Activated T-cell treated with anti-CD3 and anti-CD28 coated beads for 24 hours (primary cell): ENCODE data around the gene TUBB2A.
"Not testable (repeated sequence)": the region's sequence is repeated elsewhere in the genome, so short reads cannot be mapped to it uniquely, and the experiment has no call there.

ENCODE experiments used
- DNase-seq: peaks from one replicate; pipeline ENCODE4 v3.0.0-alpha.2; 2020; ENCODE audit warnings: low read depth

The TUBB2A gene

DNA sequence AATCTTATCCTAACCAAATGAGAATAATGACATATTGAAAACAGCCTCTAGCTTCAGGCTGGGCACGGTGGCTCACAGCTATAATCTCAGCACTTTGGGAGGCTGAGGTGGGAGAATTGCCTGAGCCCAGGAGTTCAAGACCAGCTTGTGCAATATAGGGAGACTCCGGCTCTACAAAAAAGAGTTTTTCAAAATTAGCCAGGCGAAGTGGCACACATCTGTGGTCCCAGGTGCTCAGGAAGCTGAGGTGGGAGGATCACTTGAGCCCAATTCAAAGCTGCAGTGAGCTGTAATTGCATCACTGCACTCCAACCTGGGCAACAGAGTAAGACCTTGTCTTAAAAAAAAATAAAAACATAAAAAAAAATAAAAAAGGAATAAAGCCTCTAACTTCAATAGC, 4.7 kb downstream of the TUBB2A start:
- no peak for DNase-seq

DNA sequence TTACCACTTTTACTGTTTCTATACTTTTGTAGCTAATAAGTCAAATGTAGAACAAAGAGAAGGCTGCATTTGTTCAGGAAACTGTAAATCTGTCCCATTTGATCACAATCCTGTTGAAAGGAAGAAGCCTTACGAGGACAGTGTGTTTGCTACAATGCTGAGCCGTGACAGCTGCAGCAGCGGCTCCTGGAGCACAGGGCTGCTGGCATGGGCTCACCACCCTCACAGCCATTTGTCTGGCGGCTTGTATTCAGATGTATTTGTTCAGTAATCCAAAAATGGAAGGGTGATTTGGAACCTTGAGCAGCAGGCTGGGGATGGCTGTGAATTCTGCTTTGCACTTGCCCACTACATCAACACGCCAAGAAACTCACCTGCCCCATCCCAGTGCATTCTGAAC, 5.7 kb downstream of the TUBB2A start:
- no peak for DNase-seq

DNA sequence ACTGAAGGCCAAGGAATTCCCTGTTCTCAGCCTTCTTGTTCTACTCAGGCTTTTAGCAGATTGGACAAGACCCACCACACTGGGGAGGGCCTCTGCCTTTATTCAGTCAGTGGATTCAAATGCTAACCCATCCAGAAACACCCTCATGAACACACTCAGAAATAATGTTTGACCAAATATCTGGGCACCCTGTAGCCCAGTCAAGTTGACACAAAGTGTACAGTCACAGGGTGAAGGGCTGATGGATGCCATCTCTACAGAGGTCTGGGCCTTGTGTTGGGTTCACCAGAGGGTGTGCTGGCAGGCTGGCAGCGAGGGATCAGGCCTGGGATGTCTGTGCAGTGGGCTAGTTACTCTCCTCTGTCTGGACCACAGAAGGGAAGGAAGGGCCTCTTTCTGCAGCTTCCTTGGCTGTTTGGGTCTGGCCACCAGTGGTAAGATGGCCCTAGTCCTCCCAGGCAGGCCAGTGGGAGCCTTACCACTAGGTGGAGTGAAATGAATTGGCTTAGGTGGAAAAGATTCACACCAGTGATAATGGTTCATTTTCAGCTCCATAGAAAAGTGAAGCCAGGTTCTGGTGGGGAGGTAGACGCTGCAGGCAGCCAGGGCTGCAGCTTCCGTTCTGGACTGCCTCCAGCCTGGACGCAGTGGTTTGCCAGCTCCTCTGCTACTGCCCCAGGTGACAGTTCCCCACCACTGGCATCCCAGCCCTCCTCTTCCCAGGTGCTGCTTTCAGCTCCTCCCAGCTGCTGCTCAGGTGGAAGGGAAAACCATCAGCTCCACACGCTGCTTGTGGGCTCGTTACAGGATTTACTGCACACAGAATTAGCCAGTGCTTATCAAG, 9.2 kb downstream of the TUBB2A start:
- no peak for DNase-seq

DNA sequence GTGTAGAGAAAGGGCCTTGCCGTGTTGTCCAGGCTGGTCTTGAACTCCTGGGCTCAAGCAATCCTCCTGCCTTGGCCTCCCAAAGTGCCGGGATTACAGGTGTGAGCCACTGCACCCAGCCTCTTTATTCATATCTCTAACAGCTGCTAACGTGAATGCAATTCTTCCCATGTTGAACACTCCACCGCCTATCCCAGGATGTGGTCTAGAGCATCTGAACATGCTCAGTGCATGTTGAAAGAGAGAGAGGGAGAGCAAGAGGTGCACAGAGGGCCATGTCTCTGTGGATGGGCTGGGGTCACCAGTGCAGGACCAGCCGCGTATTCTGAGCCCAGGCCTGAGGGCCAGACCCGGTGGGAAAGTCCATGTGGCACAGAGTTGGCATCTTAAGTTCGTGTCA, 12.8 kb downstream of the TUBB2A start:
- DNase-seq: no peak

DNA sequence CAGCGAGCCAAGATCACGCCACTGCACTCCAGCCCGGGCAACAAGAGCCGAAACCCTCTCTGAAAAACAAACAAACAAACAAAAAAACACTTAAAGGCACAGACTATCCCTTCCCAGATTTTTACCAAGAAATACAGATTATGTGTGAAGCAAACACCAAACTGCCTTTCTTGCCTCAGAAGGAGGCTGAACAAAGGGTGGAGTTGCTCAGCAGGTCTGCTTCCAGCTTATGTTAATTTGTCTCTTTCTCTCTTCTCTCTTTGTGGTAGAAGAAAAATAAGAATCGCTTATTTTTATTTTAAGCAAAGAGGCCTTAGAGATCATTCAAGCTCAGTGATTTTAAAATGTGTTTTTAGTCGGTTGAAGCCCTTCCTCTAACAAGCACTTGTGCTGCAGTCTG, 14.2 kb downstream of the TUBB2A start:
- DNase-seq: no peak

DNA sequence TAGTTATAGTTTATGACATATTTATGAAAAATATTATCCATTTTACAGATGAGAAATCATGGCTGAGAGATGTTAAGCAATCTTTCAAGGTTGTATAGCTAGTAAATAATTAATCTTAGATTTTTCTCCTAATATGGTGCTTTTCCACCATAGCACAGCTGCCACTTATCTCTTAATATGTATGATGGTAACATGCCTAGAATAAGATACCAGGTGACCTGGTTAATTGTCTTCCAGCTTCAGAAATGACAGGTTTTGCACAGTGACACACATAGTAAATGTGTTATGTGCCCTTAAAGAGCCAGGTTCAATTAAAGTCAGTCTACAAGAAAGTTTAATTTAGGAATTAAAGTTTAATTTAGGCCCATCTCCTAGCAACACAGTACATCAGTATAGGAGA, 14.8 kb downstream of the TUBB2A start:
- no peak for DNase-seq

DNA sequence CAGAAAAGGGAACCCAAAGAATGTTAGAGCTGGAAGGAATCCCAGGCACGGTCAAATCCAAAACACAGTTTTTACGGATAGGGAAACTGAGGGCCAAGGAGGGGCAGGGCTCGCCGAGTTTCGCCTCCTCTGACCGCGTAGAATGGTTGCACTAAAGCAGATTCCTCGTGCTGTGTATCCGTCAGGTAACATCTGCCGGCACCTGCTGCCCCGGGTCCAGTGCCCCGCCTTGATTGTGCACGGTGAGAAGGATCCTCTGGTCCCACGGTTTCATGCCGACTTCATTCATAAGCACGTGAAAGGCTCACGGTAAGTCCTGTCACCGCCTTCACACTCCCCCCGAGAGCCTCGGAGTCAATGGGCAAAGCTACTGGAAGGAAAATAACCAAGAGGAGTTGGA, 17.1 kb downstream of the TUBB2A start:
- no peak for DNase-seq

DNA sequence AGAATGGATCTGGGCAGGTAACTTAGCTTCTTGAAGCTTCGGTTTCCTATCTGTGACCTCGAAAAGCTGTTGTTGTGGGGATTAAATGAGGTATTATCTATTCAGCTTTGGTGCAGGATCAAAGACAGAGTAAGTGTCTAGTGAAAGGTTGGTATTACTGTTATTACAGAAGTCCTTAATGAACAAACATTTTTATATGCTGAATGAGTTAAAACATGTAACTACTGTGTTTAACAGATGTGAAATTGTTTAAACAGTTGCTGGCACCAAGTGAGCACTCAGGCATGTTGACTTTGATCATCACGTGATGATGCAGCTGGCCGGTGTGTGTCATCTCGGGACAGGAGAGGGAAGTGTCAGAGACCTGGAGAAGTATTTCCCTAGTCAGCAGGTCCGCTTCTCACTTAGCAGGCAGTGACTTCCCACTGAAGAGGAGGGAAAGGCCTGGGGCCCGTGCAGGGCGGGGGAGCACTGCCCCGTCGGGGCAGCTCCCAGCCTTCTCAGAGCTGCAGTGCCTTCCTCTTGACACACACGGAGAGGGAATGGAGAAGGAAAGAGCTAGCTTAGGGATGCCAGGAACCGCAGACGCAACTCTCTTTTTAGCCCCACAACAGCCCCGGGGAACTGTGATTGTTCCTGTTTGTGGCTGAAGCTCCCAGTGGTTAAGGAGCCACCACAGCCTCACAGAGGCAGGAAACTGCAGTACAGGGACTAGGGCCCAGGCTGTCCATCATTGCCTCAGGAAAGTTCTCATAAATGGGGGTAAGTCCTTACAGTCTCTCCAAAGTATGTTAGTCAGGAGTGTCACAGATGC, 18.0 kb downstream of the TUBB2A start:
- DNase-seq: no peak

DNA sequence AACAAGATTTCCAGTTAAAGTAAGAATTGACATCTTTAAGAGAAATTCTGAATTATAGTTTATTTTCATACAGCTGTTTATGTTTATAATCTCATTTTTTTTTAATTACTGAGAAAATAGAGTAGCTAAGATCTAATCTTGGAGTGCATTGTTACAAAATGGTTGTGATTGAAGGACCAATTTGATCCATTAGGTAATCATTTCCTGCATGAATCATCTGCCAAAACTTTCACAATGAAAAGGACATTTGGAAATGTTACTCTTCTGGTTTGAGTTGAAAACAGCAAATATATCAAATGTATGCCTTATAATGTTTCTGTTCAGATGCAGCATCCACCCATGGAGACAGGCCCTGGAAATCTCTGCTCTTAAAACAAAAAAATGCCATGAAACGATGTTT, 19.0 kb downstream of the TUBB2A start:
- DNase-seq: no peak

DNA sequence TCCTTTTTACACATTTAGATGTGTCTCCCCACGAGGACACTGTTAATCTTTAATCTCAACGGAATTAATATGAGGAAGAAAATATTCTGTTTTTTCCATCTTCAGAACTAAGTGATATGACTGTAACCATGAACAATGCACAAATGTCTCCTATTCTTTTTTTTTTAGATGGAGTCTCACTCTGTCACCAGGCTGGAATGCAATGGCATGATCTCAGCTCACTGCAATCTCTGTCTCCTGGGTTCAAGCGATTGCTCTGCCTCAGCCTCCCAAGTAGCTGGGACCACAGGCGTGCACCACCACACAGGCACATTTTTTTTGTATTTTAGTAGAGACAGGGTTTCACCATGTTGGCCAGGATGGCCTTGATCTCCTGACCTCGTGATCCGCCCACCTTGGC, 19.5 kb downstream of the TUBB2A start:
- not testable (repeated sequence) for DNase-seq

DNA sequence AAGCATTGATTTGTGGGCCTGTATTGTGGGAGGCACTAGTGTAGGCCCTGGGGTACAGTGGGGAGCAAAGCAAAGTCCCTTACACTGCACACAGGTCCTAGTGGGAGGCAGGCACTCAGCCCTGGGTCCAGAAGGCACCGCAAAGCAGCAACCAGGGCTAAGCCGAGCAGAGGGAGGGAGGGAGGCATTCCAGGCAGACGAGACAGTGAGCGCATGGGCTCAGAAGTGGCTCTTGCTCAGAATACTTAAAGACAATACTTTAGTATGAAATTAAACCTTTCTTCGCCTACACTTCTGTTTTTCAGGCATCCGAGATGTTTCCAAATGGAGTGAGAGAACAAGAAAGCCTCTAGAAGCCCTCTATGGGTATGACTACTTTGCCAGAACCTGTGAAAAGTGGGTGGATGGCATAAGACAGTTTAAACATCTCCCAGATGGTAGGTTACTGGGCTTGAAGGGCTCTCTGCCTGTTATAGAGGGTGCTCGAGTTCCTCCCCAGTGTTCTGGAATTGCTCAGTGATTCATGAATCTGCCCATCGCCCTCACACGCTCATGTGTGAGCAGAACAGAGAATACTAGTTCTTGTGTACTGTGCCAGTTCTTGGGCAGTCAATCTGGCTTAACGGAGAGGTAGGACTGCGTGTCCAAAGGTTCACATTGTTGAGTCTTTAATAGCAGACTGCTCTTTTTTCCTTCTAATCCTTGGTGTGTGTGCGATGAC, 20.1 kb downstream of the TUBB2A start:
- DNase-seq: no peak

DNA sequence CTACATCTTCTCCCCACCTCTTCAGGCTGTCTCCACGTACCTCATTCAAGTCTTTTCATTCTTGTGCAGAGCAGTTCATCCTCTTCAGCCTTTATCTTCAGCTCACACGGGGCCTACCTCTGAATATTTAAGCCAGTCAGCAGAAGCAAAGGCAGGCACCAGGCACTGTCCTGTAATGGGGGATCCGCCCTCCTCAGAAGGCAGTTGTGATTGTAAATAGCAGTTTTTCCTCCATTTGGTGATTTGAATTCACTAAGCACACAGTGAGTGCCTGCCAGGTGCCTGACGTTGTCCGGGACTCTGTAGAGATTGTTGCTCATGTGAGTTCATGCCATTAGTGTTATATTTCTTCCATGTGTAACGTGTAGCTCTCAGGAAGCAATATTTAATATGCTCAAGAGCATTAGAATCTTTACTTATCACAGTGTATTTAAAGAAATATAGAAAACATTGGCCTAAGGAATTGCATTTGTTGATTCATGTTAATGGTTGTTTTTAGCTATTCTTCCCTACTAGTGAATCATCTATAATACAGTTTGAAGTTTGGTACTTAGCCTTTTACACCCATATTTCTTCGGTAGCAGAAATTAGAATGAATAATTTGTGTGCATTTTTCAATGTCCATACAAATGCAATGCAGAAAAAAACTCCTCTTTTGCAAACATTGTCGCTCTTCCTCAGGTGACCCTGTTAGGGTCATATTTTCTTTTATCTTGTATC, 20.9 kb downstream of the TUBB2A start:
- no peak for DNase-seq

DNA sequence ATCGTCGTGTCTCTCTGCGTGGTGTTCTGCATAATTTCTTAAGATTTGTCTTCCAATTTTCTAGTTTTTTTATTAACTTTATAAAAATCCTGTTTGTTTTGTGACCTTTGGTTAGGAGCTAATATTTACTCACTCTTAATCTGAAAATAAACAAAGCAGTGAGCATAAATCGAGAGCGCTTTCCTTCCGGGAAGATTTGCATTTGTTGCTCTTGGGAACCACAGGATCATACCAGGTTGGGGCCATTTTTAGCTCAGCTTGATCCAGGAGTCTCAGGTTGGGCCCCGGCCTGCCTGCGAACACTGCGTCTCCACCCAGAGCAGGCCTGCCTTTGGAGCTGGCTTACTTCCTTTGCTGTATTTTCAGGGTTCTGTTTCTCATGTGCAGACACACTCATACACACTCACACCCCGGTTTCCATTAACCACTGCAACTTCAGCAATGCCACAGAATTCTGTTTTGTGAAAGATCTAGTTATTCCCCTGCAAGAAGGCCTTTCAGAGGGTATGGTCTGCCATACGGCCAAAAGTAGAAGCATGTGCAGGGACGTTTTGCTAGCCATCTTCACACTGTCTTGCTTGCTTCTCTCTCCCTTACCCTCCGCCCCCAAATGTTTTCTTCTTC, 21.6 kb downstream of the TUBB2A start:
- no peak for DNase-seq

DNA sequence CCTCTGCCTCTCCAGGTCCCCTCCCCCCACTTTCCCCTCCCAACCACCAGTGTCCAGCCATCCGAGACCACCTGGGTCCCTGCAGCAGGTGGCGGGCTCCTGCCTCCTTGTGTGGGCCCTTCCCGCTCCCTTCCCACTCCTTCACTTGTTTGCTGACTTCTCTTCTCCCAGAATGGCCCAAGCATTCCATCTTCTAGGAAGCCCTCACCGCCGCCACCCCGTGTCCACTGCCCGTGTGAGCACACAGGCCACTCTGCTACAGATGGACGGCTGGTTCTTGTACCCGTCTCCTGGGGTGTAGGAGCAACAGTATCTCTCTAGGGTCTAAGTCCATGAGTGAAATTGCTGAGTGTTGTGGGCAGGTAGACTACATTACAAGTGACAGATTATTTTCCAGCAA, 23.8 kb downstream of the TUBB2A start:
- DNase-seq: no peak

DNA sequence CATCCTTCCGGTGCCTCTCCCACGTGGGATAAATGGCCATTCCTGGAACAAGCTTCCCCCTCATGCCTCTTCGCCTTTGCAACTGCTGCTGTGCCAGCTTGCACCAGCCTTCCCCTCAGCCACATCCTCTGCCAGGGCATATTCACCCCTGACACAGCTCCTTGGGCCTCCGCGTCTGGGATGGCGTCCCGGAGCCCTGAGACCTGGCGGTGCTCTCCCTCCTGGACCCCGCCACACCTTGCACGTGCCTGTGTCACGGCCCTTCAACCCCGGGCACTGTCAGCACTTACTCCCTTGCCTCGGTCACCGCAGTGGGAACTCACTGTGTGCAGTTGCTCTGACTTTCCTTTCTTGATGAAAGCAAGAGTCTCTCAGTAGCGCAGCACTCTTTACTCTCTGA, 25.6 kb downstream of the TUBB2A start:
- no peak for DNase-seq

DNA sequence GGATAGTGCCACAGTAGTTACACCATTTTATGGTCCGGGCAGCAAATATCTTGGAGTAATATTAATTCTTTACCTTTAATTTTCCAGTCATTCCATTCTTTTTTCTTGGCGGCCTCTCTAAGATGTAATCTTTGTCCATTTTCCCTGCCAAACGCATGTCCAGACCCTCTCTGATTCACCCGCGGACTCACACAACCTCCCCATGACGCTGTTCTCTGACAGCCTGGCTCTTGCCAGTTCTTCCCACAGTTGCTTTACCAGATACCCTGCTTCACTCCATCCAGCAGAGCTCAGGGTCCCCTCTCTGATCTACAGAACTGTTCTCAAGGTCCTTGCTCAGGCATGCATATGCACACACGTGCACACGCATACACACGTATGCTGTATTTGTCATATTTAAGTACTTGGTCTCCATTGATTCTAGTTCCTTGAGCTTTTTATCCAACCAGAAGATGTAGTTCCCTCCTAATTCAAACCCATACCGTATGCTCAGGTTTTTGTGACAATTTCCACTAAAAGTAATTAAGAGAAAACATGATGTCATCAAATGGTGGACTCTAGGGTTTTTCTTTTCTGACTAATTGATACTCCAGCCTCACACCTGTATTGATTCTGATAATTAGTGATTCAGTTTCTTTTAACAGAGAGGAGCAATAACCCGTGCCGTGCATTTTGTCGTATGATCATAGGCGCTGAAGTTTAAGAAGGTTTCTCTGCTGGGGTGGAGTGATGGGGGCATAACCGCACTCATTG, 28.8 kb downstream of the TUBB2A start:
- no peak for DNase-seq

DNA sequence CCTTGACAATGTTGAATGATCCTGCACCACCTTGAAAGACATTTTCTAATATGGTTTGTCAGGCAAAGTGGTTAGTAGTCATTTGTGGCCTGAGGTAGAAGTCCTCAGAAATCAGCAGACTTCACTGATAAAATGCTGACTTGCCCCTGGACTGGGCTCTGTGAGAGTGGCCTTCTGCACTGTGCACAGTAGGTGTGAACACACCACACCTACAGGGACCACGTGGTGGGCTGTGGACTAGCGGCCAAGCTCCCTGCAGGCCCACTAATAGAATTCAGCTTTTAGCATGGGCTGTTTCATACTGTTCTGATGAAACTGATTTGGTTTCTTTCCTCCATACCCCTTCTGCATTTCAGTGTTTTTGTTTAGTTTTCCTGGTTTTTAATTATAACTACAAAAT, 31.5 kb downstream of the TUBB2A start:
- DNase-seq: no peak

DNA sequence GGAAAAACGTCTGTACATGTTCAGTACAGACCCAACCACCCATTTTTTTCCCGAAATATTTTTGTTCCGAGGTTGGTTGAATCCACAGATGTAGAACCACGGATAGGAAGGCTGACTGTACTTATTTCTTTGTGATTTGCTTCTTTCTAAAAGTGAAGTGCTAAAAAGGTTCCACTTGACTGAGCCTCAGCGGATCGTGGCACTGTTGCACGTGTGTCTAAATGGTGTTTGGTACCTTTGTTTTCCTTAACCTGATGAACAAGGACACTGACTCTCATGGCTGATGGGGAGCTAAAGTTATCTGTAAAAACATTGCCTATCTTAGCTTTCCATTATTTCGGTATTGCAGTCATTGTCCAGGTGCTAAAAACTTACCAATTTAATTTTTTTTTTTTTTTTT, 32.7 kb downstream of the TUBB2A start:
- DNase-seq: no peak

DNA sequence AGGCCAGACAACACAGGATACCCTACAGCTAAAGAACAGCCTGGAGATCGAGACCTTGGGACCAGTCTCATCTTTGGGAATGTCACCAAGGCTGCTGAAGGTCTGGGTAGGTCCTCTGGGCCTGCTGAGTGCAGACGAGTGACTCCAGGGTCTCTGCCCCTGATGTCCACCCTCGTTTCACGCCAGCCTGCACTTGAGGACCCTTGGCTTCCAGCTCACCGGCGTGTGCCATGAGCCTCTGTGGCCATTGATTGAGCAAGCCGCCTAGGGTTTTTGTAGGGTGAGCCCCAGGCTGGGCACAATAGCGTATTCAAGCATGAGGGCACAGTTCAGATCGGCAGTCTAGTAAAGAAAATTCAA, 34.5 kb downstream of the TUBB2A start:
- DNase-seq: no peak

DNA sequence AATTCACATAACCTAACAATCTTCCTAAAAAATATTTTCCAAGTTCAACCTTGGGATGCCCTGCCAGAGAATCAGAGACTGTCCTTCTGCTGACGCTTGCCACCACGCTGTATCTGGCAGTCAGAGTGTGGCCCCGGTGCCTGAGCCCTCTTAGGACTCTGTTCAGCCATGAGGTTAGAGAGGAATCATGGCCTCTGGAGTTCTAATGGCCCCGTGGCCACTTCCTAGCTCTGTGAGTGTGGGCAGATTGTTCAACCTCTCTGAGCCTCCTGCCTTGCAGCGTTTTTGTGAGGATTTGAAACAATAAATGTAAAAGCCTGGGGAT, 36.6 kb downstream of the TUBB2A start:
- no peak for DNase-seq

DNA sequence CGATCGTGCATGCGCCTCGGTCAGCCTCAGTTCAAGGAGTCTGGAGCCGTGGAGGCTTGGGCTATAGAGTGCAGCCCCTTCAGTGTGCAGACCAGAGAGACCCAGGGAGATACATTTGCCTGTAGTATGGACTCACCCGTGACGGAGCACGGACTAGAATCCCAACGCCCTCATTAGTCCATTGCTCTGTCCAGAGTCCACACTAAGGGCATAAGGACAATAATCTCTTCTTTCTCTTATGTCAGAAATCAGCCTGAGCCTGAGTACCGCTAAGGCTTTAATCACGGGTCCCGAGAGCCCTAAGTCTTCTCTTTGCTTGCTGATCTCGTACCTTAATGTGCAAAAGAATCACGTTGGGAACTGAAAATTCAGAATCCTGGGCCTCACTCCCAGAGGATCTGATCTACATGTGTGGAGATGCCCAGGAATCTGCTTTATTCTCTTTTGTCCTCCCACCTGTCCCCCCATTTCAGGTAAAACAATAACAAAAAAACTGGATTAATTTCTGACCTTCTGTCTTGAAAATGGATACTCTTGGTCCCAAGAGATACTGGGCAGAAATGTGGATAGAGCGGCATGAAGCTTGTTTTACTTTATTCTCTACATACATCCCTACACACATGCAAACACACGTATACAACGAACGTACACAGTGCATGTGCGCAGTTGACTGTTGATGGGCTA, 38.2 kb downstream of the TUBB2A start:
- DNase-seq: no peak
